Measurements from ENCODE around the gene TTC7B. TPM values are rescaled to one million over a fixed set of nuclear protein-coding genes. Genes with fewer than 3 reads are reported as not detected.

TTC7B gene
- total RNA-seq, 1 donor from 2014 or later = 83.7 TPM

GRCh38 chr14:90678846-90679362 is 137.3 kb downstream of the TTC7B start:
- DNase-seq (ENCODE audit: extremely low read depth, low read depth, low spot score) = no peak

- no peak for DNase-seq (ENCODE audit: extremely low read depth, low read depth, low spot score)
Measured at GRCh38 chr14:90678420-90678819, 137.8 kb downstream of the TTC7B start.

- no peak for DNase-seq (ENCODE audit: extremely low read depth, low read depth, low spot score)
Measured at GRCh38 chr14:90677484-90678050, 138.7 kb downstream of the TTC7B start.

- no peak for DNase-seq (ENCODE audit: extremely low read depth, low read depth, low spot score)
Measured at GRCh38 chr14:90676912-90677311, 139.3 kb downstream of the TTC7B start.

GRCh38 chr14:90676356-90676755 is 139.9 kb downstream of the TTC7B start:
- no peak for DNase-seq (ENCODE audit: extremely low read depth, low read depth, low spot score)

GRCh38 chr14:90675399-90675798 is 140.8 kb downstream of the TTC7B start:
- no peak for DNase-seq (ENCODE audit: extremely low read depth, low read depth, low spot score)

GRCh38 chr14:90674716-90675115 is 141.5 kb downstream of the TTC7B start:
- DNase-seq (ENCODE audit: extremely low read depth, low read depth, low spot score) = no peak

- DNase-seq (ENCODE audit: extremely low read depth, low read depth, low spot score) = no peak
Measured at GRCh38 chr14:90674043-90674670, 142.1 kb downstream of the TTC7B start.

- DNase-seq (ENCODE audit: extremely low read depth, low read depth, low spot score) = no peak
Measured at GRCh38 chr14:90671382-90672234, 144.6 kb downstream of the TTC7B start.

- no peak for DNase-seq (ENCODE audit: extremely low read depth, low read depth, low spot score)
Measured at GRCh38 chr14:90669731-90670130, 146.5 kb downstream of the TTC7B start.

- DNase-seq (ENCODE audit: extremely low read depth, low read depth, low spot score) = no peak
Measured at GRCh38 chr14:90666571-90666970, 149.7 kb downstream of the TTC7B start.

GRCh38 chr14:90665321-90666000 is 150.8 kb downstream of the TTC7B start:
- DNase-seq (ENCODE audit: extremely low read depth, low read depth, low spot score) = no peak

GRCh38 chr14:90664911-90665310 is 151.3 kb downstream of the TTC7B start:
- DNase-seq (ENCODE audit: extremely low read depth, low read depth, low spot score) = no peak

GRCh38 chr14:90663680-90664079 is 152.6 kb downstream of the TTC7B start:
- no peak for DNase-seq (ENCODE audit: extremely low read depth, low read depth, low spot score)

GRCh38 chr14:90663140-90663539 is 153.1 kb downstream of the TTC7B start:
- no peak for DNase-seq (ENCODE audit: extremely low read depth, low read depth, low spot score)

GRCh38 chr14:90661866-90662265 is 154.4 kb downstream of the TTC7B start:
- no peak for DNase-seq (ENCODE audit: extremely low read depth, low read depth, low spot score)

GRCh38 chr14:90660865-90661570 is 155.2 kb downstream of the TTC7B start:
- DNase-seq (ENCODE audit: extremely low read depth, low read depth, low spot score) = no peak

GRCh38 chr14:90659156-90659555 is 157.1 kb downstream of the TTC7B start:
- DNase-seq (ENCODE audit: extremely low read depth, low read depth, low spot score) = no peak

GRCh38 chr14:90658541-90658967 is 157.7 kb downstream of the TTC7B start:
- DNase-seq (ENCODE audit: extremely low read depth, low read depth, low spot score) = no peak

GRCh38 chr14:90656973-90657372 is 159.3 kb downstream of the TTC7B start:
- DNase-seq (ENCODE audit: extremely low read depth, low read depth, low spot score) = no peak

Data from glomerular endothelial cell (primary cell).